Measurements from ENCODE around the gene OSBP2. TPM values are rescaled to one million over a fixed set of nuclear protein-coding genes. Genes with fewer than 3 reads are reported as not detected.

The OSBP2 gene
- polyA plus RNA-seq, 2 of the 4 experiments (the other 2 are of a cell fraction), result 2.7 to 6.0 TPM

DNA sequence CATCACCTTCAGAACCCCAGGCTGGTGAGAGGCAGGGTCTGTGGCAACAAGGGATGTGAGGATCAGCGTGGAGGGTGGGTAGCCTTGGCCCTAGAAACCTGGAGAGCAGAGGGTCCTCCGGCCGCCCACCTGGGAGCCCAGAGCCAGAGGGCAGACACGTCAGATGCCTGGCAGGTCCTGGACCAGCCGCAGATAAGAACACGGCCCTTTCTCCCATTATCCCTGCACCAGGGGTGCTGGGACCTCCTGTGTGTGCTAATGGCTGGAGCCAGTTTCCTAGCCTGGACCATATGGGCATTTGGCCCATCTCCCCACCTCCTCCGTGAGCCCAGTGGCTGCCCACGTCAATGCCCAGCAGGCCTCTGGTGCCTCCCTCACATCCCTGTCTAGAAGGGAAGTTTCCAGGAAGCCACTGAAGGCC lies 185.5 kb downstream of the OSBP2 start (continued):
- no peak for TF ChIP-seq MAZ (IDR thresholded peaks at IDR 0.05; ENCODE audit: borderline replicate concordance, low read depth, low read length)
- no peak for TF ChIP-seq EHMT2 (IDR thresholded peaks at IDR 0.05; ENCODE audit: low read depth)

DNA sequence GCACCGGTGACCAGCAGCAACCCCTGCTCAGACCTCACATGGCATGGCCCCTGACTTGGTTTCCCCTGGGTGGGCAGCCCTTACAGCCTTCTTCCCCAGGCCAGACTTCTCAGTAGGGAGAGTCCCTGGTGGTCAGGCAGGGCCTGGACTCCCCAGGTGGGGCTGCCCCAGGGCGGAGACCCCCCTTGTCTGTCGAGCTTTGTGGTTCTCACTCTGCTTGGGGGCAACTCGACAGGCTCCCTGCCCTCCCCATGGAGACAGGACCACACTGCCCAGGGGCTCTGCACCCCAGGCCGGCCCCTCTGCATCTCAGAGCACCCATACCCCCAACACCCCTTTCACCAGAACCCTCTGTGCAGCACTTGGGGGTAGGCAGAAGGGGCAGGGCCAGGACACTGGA lies 186.2 kb downstream of the OSBP2 start:
- no peak for TF ChIP-seq ZNF302 (CRISPR knock-in tag; IDR thresholded peaks at IDR 0.05)
- no peak for TF ChIP-seq HOXB13 (CRISPR knock-in tag; IDR thresholded peaks at IDR 0.05; ENCODE audit: low read depth)
- no peak for TF ChIP-seq ZFP36 (IDR thresholded peaks at IDR 0.05; ENCODE audit: borderline replicate concordance, partially characterized antibody)
- TF ChIP-seq RNF2 (IDR thresholded peaks at IDR 0.05; ENCODE audit: borderline replicate concordance, low read depth), result no peak
- TF ChIP-seq, protein P1, sequence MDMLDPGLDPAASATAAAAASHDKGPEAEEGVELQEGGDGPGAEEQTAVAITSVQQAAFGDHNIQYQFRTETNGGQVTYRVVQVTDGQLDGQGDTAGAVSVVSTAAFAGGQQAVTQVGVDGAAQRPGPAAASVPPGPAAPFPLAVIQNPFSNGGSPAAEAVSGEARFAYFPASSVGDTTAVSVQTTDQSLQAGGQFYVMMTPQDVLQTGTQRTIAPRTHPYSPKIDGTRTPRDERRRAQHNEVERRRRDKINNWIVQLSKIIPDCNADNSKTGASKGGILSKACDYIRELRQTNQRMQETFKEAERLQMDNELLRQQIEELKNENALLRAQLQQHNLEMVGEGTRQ (IDR thresholded peaks at IDR 0.05), result no peak
- TF ChIP-seq MYC (IDR thresholded peaks at IDR 0.05; ENCODE audit: borderline replicate concordance, low read length), result no peak
- no peak for TF ChIP-seq HOXA7 (CRISPR knock-in tag; IDR thresholded peaks at IDR 0.05)
- no peak for TF ChIP-seq HEYL (CRISPR knock-in tag; IDR thresholded peaks at IDR 0.05)
- ChIA-PET POLR2A (no interaction called here), CTCF (interaction anchor here (1.0 to 1.4 kb wide), 2 partner anchors 40 to 117 kb away, joined by 3 to 5 read pairs; no protein-coding TSS in a partner anchor)
- DNase-seq (ENCODE audit: low read depth in 1 of 2, low spot score in 1 of 2) (no peak), FAIRE-seq (no peak), ATAC-seq (no peak)
- Histone ChIP-seq H3K9me3 (no peaks in the 10 kb centered on the region), H3K4me2 (no peak overlapping the region), H3K4me1 (peaks cover 15% of the 10 kb centered on the region), H3K27ac (peak overlapping the region in 1 of 2 experiments; percentile 71; a peak in 2 of 6 replicates), H3K4me3 (no peak overlapping the region)
- WGBS (ENCODE audit: missing lambda C conversion rate), result 100% methylated on average over 1 of the region's 5 CpGs

DNA sequence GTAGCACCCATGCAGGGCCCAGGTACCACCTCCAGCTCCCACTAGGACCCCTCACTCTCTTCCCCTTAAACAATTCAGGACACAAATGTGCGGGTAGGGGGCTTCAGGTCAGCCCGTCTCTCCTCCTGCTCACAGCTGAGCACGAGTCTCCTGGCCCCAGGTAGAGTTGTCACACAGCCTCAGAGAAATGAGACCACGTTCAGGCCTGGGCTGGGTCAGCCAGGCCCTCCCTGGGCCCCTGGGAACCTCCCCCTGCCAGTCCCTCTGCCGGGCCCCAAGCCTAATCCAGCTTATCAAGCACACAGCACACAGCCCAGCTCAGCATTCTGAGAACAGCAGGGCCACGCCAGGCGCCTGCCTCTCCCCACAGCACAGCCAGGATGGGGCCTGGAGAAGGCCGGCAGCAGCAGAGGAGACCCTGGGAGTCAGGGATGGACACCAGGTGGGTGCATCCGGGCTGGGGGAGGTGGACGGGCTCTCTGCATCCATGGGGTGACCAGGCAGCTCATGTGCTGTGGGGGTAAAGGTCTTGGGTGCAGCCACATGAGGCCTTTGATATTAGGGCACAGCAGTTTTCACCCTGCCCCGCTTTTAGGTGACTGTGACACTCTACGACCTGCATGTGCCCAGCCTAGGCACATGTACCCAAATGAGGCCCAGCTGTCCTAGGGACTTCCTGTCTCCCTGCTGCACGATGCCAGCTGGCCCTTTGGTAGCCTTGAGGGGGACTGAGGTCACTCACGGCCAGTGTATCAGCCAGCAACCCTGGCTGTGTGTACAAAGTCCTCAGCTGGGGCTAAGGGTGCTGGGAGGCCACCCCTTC lies 186.9 kb downstream of the OSBP2 start:
- no peak overlapping the region for H3K4me3 ChIP-seq
- TF ChIP-seq RFX5 (IDR thresholded peaks at IDR 0.05) (no peak), SREBF2 (IDR thresholded peaks at IDR 0.05) (no peak), NR3C1 (IDR thresholded peaks at IDR 0.05) (no peak)
- TF ChIP-seq, protein P2, sequence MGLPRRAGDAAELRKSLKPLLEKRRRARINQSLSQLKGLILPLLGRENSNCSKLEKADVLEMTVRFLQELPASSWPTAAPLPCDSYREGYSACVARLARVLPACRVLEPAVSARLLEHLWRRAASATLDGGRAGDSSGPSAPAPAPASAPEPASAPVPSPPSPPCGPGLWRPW (IDR thresholded peaks at IDR 0.05), result no peak
- H3K4me2 ChIP-seq, result peak overlapping the region; percentile 21; the same call in 1 of the 3 replicates
- H3K4me1 ChIP-seq, result peaks cover 15% of the 10 kb centered on the region
- ChIA-PET CTCF (interaction anchor here (0.7 to 1.4 kb wide), 3 partner anchors 9 to 118 kb away, joined by 3 to 5 read pairs (median 3); no protein-coding TSS in a partner anchor), POLR2A (no interaction called here)
- 68% methylated on average over 5 of the region's 14 CpGs for WGBS (ENCODE audit: missing lambda C conversion rate)
- FAIRE-seq (no peak), DNase-seq (ENCODE audit: low read depth in 1 of 2, low spot score in 1 of 2) (peak in 1 of 2 experiments; percentile 13), ATAC-seq (no peak)
- no peaks in the 10 kb centered on the region for H3K9me3 ChIP-seq
- H3K27ac ChIP-seq, result peak overlapping the region; percentile 30 to 71; a peak in 4 of 6 replicates

DNA sequence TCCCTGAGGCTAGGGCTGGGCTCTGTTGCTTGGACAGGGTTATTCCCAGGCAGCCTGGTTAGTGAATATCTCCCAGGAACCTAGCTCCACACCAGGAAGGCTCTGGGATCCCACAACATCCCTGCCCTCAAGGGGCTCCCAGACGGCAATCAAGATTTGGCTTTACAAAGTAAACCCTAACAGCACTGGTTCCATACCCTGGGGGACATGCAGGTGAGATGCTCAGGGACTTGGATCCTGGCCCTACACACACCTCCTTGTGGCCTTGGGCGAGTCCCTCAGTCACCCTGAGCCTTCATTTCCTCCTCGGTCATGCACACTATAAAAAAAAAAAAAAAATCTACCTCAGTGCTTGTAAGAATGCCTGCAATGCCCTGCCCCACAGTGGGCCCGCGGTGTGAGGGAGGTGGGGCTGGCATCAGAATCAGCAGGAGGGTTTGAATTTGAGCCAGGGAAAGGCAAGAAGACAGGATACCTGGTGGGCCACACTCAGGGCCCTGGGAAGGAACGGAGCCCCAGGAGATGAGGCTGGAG lies 187.6 kb downstream of the OSBP2 start:
- CTCF ChIA-PET, result interaction anchor here (1.4 kb wide), 1 partner anchor 38 kb away, joined by 5 read pairs; no protein-coding TSS in a partner anchor

More for the DNA sequence above, 187.6 kb downstream of the OSBP2 start:
- ATAC-seq (no peak), FAIRE-seq (no peak), DNase-seq (ENCODE audit: low read depth in 1 of 2, low spot score in 1 of 2) (no peak)
- peak overlapping the region; percentile 21; the same call in 1 of the 3 replicates for H3K4me2 ChIP-seq
- no peak overlapping the region for H3K4me3 ChIP-seq
- TF ChIP-seq, protein P3, sequence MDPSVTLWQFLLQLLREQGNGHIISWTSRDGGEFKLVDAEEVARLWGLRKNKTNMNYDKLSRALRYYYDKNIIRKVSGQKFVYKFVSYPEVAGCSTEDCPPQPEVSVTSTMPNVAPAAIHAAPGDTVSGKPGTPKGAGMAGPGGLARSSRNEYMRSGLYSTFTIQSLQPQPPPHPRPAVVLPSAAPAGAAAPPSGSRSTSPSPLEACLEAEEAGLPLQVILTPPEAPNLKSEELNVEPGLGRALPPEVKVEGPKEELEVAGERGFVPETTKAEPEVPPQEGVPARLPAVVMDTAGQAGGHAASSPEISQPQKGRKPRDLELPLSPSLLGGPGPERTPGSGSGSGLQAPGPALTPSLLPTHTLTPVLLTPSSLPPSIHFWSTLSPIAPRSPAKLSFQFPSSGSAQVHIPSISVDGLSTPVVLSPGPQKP (IDR thresholded peaks at IDR 0.05; ENCODE audit: low read depth, low read length), result no peak
- no peak for TF ChIP-seq RCOR1 (IDR thresholded peaks at IDR 0.05; ENCODE audit: low read depth, low read length)
- no peak for TF ChIP-seq GATA3 (IDR thresholded peaks at IDR 0.05; ENCODE audit: borderline replicate concordance)
- no peak for TF ChIP-seq MAZ (IDR thresholded peaks at IDR 0.05; ENCODE audit: borderline replicate concordance, low read depth, low read length)
- H3K9me3 ChIP-seq, result no peaks in the 10 kb centered on the region
- WGBS (ENCODE audit: missing lambda C conversion rate), result 83% methylated on average over 4 of the region's 6 CpGs
- H3K4me1 ChIP-seq, result peaks cover 15% of the 10 kb centered on the region
- POLR2A ChIA-PET, result no interaction called here
- H3K27ac ChIP-seq, result peak overlapping the region; percentile 30 to 71; a peak in 4 of 6 replicates

Data from A549 (cell line).